GM21737 (cell line): ENCODE data around the gene DNAH9.
"Not testable (repeated sequence)": the region's sequence is repeated elsewhere in the genome, so short reads cannot be mapped to it uniquely, and the experiment has no call there.

Source experiments
- ATAC-seq: cut with Tn5 transposase; IDR thresholded peaks from one replicate; pipeline ENCODE4 v1.9.1; 2021; ENCODE audit warnings: mild to moderate bottlenecking, moderate library complexity; ENCODE audit not compliant: unreplicated experiment

DNAH9 gene

DNA sequence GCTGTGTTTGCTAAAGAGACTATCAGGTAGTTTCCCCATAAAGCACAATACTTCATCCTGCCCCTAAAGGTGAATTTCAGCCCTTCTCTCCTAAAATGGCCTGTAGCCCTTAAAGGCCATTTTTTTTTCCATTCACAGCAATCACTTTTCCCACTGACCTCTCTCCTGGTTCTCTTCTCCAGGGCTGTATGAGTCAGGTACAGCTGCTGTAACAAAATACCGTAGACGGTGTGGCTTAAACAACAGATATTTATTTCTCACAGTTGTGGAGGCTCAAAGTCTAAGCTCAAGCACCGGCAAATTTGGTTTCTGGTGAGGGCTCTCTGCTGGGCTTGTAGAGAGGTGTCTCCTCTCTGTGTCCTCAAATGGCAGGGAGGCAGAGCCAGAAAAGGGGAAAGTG is 354.3 kb downstream of the DNAH9 start:
- ATAC-seq, result no peak

DNA sequence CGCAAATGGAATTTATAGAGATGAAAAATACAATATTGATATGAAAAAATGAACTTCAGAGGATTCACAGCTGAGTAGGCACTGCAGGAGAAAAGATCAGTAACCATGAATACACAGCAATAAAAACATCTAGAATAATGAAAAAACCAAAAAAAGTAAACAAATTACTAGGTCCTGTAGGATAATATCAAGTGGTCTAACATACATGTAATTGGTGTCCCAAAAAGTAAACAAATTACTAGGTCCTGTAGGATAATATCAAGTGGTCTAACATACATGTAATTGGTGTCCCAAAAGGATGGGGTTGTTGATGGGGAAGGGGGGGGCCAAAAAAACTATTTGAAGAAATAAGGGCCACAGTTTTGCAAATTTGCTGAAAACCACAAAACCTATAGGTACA is 355.7 kb downstream of the DNAH9 start:
- no peak for ATAC-seq

DNA sequence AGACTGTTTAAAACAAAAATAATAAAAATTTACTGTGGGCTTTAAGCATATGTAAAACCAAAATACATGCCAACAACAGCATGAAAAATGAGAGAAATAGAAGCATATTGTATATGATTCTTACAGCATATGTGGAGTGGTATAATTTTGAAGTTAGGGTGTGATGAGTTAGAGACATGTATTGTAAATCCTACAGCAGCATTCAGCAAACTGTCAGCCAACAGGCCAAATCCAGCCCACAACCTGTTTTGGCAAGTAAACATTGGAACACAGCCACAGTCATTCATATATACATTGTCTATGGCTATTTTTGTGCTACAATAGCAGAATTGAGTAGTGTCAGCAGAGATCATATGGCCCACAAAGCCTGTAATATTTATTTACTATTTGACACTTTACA is 356.7 kb downstream of the DNAH9 start:
- ATAC-seq, result no peak

- no peak for ATAC-seq
Measured at GRCh38 chr17:11969565-11969964, 371.3 kb downstream of the DNAH9 start.

DNA sequence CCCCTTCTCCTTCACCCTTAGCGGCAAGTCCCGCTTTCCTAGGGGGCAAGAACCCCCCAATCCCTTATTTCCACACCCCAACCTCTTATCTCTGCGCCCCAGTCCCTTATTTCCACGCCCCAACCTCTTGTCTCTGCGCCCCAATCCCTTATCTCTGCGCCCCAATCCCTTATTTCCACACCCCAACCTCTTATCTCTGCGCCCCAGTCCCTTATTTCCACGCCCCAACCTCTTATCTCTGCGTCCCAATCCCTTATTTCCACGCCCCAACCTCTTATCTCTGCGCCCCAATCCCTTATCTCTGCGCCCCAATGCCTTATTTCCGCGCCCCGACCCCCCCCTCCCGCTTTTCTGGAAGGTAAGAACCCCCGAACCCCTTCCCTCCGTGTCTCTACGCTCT is 374.5 kb downstream of the DNAH9 start:
- ATAC-seq, result not testable (repeated sequence)

GRCh38 chr17:11979795-11980194 is 381.5 kb downstream of the DNAH9 start:
- no peak for ATAC-seq

GRCh38 chr17:11980813-11981212 is 382.5 kb downstream of the DNAH9 start:
- ATAC-seq, result no peak

DNA sequence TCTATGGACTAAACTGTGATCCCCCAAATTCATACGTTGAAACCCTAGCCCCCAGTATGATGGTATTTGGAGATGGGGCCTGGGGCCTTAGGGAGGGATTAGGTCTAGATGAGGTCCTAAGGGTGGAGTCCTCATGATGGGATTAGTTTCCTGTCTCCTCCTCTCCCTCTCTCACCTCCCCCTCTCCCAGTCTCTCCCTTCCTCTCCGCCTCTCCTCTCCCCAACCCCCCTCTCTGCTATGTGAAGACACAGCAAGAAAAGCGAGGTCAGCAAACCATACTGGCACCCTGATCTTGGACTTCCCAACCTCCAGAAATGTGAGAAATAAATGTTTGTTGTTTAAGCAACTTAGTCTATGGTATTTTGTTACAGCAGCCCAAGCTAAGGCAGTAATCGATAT is 383.6 kb downstream of the DNAH9 start:
- ATAC-seq, result no peak

GRCh38 chr17:11986179-11986941 is 388.1 kb downstream of the DNAH9 start:
- ATAC-seq, result no peak

GRCh38 chr17:11986942-11987329 is 388.7 kb downstream of the DNAH9 start:
- ATAC-seq, result no peak

DNA sequence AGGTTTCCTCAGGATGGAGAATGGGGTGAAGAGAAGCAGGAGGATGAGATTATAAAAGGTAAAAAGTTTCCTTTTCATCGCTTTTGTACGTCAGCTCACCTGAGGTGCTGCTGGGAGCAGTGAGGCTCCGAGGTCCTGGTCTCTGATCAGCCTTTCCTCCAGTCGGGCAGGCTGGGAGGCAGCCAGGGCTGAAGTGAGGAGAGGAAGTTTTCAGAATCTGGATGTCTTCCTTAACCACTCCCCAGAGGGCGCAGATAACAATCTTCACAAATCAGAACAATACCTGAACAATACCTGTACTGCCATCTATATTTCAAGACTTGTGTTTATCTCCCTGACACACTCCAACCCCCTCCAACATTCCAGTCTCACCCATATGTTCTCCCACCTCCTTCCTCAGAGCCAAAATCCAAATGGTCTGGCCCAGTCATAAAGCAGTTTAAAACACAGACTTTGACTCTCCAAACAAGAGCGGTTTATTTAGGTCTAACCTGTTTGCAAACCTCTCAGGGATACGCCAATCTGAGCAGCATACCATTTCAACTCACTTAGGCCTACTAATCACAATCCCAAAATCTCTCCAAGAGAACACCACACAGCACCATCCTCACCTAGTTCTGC is 392.2 kb downstream of the DNAH9 start:
- ATAC-seq, result no peak

GRCh38 chr17:11991461-11991860 is 393.2 kb downstream of the DNAH9 start:
- no peak for ATAC-seq

GRCh38 chr17:11996722-11997146 is 398.5 kb downstream of the DNAH9 start:
- peak; percentile 28 for ATAC-seq

DNA sequence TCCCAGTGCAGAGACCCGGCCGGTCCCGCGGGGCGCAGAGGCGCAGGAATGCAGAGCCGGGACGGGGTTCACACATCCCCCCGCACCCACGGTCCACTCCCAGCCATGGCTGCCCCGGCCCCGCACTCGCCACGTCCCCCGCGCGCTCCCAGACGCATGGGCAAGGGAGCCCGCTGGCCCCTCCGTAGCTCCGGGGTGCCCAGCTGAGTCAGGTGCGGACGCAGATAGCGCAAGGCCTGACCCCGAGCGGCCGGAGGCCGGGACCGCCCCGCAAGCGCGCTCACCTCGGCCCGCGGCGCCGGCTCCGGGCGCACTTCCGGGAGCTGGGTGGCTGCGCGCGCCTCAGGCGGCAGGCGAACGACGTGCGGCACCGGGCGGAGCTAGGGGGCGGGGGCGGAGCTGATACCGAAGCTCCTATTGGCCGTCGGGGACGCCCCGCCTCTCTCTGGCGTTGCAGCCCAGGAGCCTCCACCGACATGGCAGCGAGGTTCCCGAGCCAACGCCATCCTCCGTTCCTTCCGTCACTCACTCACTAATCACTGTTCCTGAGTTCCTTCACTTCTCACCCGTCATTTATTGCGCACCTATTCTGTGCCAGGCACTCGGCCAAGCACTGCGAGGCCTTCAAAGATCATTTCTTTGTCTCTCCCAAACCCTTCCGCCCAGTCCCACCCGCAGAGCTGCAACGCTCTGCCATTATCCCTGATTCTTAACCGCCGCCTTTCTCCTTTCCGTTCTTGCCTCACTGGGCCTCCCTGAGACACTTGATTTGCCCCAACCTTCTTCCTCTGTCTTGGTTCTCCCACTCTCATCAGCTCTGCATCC is 399.1 kb downstream of the DNAH9 start, which contains the start of gene ZNF18:
Gene ZNF18, minus strand, starts transcription at position 329 of the 825 bp plus-strand sequence. CDS start 4,646 bp downstream, outside the sequence.
- ATAC-seq, result peak; percentile 95

- ATAC-seq, result no peak
Measured at GRCh38 chr17:11997972-11998233, 399.6 kb downstream of the DNAH9 start.

DNA sequence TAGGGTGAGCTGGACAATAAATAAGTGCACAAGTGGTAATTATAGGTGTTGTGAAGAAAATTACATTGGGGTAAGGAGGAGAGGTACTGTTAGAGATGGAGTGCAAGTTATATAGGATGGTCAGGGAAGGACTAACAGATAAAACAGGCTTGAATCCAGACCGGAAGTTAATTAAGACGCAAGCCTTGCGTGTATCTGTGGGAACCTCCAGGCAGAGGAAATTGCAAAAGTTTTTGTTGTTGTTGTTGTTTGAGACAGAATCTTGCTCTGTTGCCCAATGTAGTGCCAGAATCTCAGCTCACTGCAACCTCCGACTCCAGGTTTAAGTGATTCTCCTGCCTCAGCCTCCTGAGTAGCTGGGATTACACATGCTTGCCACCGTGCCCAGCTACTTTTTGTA is 401.4 kb downstream of the DNAH9 start:
- ATAC-seq, result no peak

DNA sequence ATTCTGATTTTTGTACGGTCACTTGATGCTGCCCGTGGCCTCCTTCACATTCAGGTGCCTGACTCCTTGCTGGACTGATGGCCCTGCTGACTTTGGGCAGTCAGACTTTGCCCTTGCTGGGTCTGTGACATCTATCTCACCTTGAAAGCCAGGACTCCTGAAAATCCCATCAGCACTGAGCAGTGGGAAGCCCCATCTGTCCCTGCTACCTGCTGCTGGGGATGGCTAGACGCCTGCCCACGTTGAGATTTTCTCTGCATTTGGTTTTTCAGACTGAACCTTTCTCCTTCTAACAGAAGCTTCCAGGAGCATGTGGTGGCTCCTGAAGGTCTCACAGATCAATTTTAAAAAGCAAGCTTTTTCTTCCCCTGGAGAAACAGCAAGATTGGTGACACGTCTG is 409.2 kb downstream of the DNAH9 start:
- no peak for ATAC-seq
